RWPE1 (cell line): ENCODE measurements around the gene CHCHD3.

ENCODE experiments used
- CTCF ChIA-PET: fragments of 350-600 bp; sonication (Branson Sonifier 250); formaldehyde crosslinking; extraction: SDS; loops from one replicate; lab custom pipeline; 2021; lab: Yijun Ruan, JAX
- POLR2A ChIA-PET: fragments of 400-600 bp; formaldehyde crosslinking; extraction: SDS; loops from one replicate; lab custom pipeline; 2020; ENCODE audit warnings: antibody characterized with exemption; ENCODE audit not compliant: low non-redundant PET; lab: Yijun Ruan, JAX
- DNase-seq: peaks from one replicate; pipeline ENCODE4 v3.0.0; 2012; ENCODE audit warnings: low spot score
- H3K27ac ChIP-seq: fragments of 450-650 bp; 2 replicates; pipeline ENCODE4 v1.5.1; 2017
- TF ChIP-seq, protein P1 (sequence below): fragments of 450-650 bp; conservative IDR thresholded peaks from 2 replicates; pipeline ENCODE4 v1.5.1; 2017; ENCODE audit warnings: low read depth, mild to moderate bottlenecking

The CHCHD3 gene

DNA sequence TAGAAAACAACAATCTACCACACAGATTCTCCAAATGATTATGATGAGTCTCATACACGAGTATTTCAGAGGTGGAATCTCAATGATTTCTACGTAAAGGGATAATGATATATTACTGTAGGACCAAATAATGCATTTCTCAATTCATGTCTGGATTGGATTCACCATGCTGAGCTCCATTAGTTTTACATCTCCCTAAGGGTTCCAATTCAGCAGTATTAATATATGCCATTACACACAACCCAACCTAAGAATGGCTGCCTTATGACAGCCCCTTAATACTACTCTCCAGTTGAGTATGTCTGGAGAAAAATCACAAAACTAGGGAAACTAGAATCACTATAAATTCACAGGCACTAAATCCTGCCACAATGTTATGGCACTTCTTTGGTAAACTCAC lies 271.3 kb downstream of the CHCHD3 start:
- TF ChIP-seq, protein P1, sequence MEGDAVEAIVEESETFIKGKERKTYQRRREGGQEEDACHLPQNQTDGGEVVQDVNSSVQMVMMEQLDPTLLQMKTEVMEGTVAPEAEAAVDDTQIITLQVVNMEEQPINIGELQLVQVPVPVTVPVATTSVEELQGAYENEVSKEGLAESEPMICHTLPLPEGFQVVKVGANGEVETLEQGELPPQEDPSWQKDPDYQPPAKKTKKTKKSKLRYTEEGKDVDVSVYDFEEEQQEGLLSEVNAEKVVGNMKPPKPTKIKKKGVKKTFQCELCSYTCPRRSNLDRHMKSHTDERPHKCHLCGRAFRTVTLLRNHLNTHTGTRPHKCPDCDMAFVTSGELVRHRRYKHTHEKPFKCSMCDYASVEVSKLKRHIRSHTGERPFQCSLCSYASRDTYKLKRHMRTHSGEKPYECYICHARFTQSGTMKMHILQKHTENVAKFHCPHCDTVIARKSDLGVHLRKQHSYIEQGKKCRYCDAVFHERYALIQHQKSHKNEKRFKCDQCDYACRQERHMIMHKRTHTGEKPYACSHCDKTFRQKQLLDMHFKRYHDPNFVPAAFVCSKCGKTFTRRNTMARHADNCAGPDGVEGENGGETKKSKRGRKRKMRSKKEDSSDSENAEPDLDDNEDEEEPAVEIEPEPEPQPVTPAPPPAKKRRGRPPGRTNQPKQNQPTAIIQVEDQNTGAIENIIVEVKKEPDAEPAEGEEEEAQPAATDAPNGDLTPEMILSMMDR, result no peak
- no peak overlapping the region for H3K27ac ChIP-seq
- ChIA-PET POLR2A (no interaction called here), CTCF (no interaction called here)
- no peak for DNase-seq

DNA sequence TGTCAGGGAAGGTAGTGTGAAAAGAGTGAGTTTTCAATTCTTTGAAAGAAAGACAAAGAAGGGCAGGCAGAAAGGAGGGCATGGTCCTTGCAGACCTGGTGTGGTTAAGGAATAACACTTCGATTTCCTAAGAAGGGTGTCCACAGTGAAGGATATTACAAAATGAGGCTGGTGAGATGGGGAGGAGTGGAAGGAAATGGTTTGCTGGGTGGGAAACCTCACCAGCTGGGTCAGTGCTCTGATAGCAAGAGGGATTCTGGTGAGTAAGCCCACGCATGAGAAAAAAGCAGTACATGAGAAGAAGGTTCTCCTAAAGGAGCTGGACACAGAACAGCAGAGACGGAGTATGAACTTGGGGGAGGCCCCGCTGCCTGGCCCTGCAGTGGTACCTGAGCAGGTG lies 275.1 kb downstream of the CHCHD3 start:
- TF ChIP-seq, protein P1, result no peak
- POLR2A ChIA-PET, result no interaction called here
- no peak overlapping the region for H3K27ac ChIP-seq

DNA sequence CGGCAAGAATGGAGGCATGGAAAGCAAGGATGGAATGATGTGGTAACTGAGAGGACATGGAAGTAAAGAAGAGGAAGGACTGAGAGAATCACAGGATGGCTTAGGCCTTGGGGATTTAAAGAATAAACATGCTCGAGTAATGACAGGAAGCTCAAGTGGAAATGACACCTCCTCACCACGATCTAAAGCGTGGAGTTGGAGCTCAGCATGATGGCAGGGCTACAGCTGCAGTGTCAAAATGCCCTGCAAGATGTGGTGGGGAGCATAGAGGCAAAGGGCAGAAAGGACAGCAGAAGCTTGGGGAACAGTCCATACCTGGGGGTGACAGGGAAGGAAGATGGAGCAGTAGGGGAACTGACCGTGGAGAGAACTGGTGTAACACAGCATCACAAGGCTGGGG lies 276.1 kb downstream of the CHCHD3 start:
- DNase-seq, result no peak
- POLR2A ChIA-PET, result no interaction called here
- CTCF ChIA-PET, result interaction anchor here (0.6 kb wide), 1 partner anchor 186 kb away, joined by 3 read pairs; no protein-coding TSS in a partner anchor
- no peak overlapping the region for H3K27ac ChIP-seq
- TF ChIP-seq, protein P1, result no peak

More for the DNA sequence above, 275.1 kb downstream of the CHCHD3 start:
- no peak for DNase-seq
- CTCF ChIA-PET, result no interaction called here

DNA sequence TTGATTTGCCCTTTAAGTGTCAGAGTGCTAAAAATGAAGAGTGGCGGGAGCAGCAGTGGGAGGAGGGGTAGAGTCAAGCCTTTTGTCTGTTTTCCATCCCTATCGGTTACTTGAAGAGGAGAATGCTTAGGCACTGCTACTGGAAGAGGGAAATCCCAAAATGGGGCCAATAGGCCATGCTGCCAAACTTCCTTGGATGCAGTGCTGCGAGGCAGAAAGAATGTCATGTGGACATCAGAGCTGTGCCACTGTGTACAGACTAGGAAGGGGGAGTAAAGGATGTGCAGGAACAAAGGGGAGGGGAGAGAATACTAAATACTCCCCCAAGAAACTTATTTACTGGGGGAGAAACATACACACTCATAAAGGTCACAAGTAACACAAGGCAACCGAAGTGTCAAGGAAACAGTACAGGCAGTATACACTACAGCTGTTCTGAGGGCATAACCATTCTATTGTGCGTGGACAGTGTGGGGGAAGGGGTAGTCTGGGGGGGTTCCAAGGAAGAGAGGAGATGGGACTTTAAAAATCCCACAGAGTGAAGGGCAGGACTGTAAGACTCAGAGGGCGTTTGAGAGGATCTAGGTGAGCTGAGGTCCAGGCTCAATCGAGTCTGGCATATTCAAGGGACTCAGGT lies 276.9 kb downstream of the CHCHD3 start:
- TF ChIP-seq, protein P1, result no peak
- DNase-seq, result no peak
- POLR2A ChIA-PET, result no interaction called here
- H3K27ac ChIP-seq, result no peak overlapping the region
- CTCF ChIA-PET, result no interaction called here

DNA sequence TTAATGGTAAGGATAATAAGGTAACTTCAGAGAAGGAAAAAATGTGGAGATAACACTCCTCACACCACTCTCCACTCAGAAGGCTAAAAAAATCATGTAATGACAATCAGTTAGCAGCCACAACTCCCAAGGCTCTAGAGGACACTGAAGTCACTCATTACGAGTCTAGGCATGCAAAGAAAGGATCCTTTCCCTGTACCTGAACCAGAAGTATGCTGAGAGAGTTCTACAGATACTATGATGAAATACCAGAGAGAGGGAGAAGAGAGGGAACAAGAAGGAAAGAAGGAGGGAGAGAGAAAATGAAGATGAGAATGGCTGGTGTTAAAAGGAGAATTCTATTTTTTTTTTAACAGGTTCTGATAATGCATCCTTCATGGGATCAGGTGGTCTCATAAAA lies 281.4 kb downstream of the CHCHD3 start:
- H3K27ac ChIP-seq, result no peak overlapping the region
- POLR2A ChIA-PET, result no interaction called here
- CTCF ChIA-PET, result no interaction called here
- TF ChIP-seq, protein P1, result no peak
- DNase-seq, result no peak

DNA sequence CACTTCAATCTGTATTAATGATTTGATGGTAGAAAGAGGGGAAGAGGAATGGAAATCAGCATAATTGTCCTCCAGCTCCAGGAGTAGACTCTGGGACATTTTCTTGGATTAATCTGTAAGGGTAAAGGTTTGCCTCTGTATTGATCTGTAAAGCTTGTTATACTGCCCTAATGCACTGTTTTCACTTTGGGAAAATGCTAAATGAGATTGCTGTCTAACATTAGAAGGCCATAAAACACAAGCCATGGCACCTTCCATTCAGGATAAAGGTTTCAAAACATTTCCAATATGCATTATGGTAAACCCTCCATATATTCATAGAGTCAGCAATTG lies 282.8 kb downstream of the CHCHD3 start:
- DNase-seq, result no peak
- CTCF ChIA-PET, result no interaction called here
- no peak overlapping the region for H3K27ac ChIP-seq
- TF ChIP-seq, protein P1, result no peak
- POLR2A ChIA-PET, result no interaction called here
